Mononuclear cell (primary cell): Measurements from ENCODE around the gene QPRT. TPM values are rescaled to one million over a fixed set of nuclear protein-coding genes. Genes with fewer than 3 reads are reported as not detected.
"Not testable (repeated sequence)": the region's sequence is repeated elsewhere in the genome, so short reads cannot be mapped to it uniquely, and the experiment has no call there.

Experiments
- H3K27me3 ChIP-seq: 2 replicates; pipeline ENCODE4 v1.6.0; 2011; ENCODE audit warnings: low read length, control low read depth; ENCODE audit not compliant: insufficient read depth
- H3K4me1 ChIP-seq: 2 replicates; pipeline ENCODE4 v1.5.1; 2011; ENCODE audit warnings: mild to moderate bottlenecking, low read length, control low read depth; ENCODE audit not compliant: insufficient read depth
- H3K4me3 ChIP-seq: 2 replicates; pipeline ENCODE4 v1.5.1; 2011; ENCODE audit warnings: mild to moderate bottlenecking, low read length, moderate library complexity
- H3K9me3 ChIP-seq: 2 replicates; pipeline ENCODE4 v1.5.1; 2011; ENCODE audit warnings: low read depth, mild to moderate bottlenecking, control low read depth, low read length
- total RNA-seq: library from RNA; depleted of rRNA; stranded (reverse); fragments of >200 nt; gene quantifications from one replicate; pipeline ENCODE4 v1.2.3, GENCODE V29; 2012

The QPRT gene
- total RNA-seq, 1 donor: 0.21 TPM

DNA sequence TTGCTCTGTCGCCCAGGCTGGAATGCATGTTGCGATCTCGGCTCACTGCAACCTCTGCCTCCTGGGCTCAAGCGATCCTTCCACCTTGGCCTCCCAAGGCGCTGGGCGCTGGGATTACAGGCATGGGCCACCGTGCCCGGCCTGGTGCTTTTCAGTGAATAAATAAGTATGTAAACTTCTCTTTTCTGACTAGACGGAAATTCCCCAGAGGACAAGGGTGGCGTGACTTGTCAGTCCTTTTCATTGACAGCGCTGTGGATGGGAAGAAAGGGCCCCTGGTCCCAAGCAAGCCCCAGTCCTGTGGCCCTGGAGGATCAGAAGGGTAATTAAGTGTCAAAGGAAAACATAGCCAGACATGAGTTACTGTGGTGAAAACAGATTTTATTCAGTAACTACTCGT lies 25.5 kb upstream of the QPRT start:
- Histone ChIP-seq H3K27me3 (no peaks in the 10 kb centered on the region), H3K4me3 (no peak overlapping the region), H3K4me1 (peaks cover 39% of the 10 kb centered on the region), H3K9me3 (no peaks in the 10 kb centered on the region)

DNA sequence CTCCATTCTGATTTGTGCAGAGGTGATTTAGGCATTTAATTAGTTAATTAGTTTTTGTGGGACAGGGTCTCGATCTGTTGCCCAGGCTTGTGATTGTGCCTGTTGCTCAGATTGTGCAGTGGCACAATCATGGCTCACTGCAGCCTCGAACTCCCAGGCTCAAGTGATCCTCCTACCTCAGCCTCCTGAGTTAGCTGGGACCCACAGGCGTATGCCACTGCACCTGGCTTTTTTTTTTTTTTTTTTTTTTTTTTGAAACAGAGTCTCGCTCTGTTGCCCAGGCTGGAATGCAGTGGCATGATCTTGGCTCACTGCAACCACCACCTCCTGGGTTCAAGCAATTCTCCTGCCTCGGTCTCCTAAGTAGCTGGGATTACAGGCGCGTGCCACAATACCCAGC lies 25.1 kb upstream of the QPRT start:
- peaks cover 39% of the 10 kb centered on the region for H3K4me1 ChIP-seq
- not testable (repeated sequence) for H3K27me3 ChIP-seq, H3K4me3 ChIP-seq, H3K9me3 ChIP-seq

DNA sequence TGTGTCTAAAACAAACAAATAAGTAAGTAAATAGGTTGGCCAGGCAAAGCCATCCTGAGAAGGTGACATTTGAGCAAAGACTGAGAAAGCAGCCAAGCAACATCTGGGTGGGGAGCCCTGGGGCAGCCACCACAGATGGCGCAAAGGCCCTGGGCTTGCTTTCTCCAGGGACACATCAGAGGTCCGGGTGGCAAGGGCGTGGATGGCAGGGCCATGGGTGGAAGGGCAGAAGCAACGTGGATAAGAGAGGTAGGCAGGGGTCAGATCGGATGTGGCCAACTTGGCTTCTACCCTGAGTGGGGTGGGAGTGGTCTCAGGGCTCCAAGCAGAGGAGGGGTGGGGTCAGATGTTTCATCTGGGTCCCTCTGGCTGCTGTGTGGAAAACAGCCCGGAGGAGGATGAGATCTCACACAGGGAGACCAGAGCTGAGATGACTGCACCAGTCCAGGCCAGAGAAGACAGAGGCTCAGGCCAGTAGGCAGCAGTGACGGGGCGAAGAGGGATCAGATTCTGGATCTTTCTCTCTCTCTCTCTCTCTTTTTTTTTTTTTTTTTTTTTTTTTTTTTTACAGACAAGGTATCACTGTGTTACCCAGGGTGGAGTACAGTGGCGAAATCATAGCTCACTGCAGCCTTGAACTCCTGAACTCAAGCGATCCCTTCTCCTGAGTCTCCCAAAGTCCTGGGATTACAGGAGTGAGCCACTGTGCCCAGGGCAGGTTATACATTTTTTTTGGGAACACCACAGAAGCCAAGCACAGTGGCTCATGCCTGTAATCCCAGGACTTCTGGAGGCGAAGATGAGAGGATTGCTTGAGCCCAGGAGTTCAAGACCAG lies 22.1 kb upstream of the QPRT start:
- Histone ChIP-seq H3K4me1 (peaks cover 36% of the 10 kb centered on the region), H3K9me3 (no peaks in the 10 kb centered on the region), H3K27me3 (no peaks in the 10 kb centered on the region), H3K4me3 (no peak overlapping the region)

DNA sequence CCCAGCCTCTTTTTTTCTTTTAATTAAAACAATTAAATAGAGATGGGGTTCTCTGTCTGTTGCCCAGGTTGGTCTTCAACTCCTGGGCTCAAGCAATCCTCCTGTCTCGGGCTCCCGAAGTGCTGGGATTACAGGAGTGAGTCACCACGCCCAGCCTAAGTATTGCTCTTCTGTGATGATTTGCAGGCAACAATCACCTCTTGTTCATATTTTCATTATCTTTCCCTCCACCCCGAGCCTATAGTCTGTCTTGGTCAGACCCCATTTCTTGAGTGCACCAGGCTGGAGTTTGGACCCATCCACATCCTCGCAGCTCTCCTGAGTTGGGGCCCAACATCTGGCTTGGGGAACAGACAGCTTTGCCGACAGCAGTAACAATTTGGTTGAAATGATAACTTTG lies 20.3 kb upstream of the QPRT start:
- H3K9me3 ChIP-seq: no peaks in the 10 kb centered on the region
- peaks cover 42% of the 10 kb centered on the region for H3K4me1 ChIP-seq
- H3K27me3 ChIP-seq: no peaks in the 10 kb centered on the region

DNA sequence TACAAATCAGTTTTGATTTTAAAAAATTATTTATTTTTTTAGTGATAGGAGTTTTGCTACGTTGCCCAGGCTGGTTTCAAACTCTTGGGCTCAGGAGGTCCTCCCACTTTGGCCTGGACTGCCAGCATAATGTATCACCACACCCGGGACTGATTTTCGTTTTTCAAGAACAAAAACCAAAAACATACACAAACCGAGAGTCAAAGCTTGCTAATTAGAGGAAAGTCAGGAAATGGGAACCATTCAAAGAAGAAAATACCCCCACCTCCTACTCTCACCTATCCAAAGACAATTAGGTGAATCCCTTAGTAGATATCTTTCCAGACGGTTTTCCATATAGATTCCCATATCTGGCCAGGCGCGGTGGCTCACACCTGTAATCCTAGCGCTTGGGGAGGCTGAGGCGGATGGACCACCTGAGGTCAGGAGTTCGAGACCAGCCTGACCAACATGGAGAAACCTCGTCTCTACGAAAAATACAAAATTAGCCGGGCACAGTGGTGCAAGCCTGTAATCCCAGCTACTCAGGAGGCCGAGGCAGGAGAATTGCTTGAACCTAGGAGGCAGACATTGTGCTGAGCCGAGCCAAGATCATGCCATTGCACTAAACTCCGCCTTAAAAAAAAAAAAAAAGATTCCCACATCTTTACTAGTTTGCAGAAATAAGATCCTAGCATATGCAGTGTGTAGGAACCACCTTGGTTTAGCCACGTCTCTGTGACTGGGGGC lies 16.8 kb upstream of the QPRT start:
- H3K4me3 ChIP-seq: peak overlapping the region; percentile 79
- no peaks in the 10 kb centered on the region for H3K9me3 ChIP-seq
- peaks cover 59% of the 10 kb centered on the region for H3K4me1 ChIP-seq

More for the DNA sequence above, 20.3 kb upstream of the QPRT start:
- no peak overlapping the region for H3K4me3 ChIP-seq

DNA sequence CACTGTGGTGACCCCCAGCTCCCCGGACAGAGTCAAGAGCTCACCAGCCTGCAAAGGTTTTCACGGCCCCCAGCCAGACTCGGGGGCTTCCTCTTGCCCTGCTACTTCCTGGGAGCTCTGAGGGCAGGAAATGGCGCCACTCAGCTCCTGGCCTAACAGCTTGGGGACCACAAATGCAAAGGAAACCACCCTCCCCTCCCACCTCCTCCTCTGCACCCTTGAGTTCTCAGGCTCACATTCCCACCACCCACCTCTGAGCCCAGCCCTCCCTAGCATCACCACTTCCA lies 16.3 kb upstream of the QPRT start:
- Histone ChIP-seq H3K27me3 (no peaks in the 10 kb centered on the region), H3K4me3 (peak overlapping the region; percentile 79), H3K4me1 (peaks cover 64% of the 10 kb centered on the region), H3K9me3 (no peaks in the 10 kb centered on the region)

More for the DNA sequence above, 16.8 kb upstream of the QPRT start:
- no peaks in the 10 kb centered on the region for H3K27me3 ChIP-seq

DNA sequence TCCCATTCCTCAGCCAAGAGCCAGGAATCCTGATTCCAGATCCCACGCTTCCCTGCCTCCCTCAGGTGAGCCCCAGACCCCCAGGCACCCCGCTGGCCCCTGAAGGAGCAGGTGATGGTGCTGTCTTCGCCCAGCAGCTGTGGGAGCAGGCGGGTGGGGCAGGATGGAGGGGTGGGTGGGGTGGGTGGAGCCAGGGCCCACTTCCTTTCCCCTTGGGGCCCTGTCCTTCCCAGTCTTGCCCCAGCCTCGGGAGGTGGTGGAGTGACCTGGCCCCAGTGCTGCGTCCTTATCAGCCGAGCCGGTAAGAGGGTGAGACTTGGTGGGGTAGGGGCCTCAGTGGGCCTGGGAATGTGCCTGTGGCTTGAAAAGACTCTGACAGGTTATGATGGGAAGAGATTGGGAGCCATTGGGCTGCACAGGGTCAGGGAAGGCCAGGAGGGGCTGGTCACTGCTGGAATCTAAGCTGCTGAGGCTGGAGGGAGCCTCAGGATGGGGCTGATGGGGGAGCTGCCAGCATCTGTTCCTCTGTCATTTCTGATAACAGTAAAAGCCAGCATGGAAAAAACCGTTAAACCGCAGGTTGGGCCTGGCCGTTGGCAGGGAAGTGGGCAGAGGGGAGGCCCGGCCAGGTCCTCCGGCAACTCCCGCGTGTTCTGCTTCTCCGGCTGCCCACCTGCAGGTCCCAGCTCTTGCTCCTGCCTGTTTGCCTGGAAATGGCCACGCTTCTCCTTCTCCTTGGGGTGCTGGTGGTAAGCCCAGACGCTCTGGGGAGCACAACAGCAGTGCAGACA lies 15.8 kb upstream of the QPRT start, which contains the start of gene SPN:
Gene SPN (plus strand): TSS at position 232 of the 791 bp plus-strand sequence. CDS start 482 bp downstream, at position 714.
- Histone ChIP-seq H3K4me1 (peaks cover 70% of the 10 kb centered on the region), H3K27me3 (no peaks in the 10 kb centered on the region), H3K4me3 (peak within 1 kb of the TSS; percentile 79), H3K9me3 (no peaks in the 10 kb centered on the region)

DNA sequence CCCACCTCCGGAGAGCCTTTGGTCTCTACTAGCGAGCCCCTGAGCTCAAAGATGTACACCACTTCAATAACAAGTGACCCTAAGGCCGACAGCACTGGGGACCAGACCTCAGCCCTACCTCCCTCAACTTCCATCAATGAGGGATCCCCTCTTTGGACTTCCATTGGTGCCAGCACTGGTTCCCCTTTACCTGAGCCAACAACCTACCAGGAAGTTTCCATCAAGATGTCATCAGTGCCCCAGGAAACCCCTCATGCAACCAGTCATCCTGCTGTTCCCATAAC lies 15.2 kb upstream of the QPRT start:
- H3K4me1 ChIP-seq: peaks cover 75% of the 10 kb centered on the region

DNA sequence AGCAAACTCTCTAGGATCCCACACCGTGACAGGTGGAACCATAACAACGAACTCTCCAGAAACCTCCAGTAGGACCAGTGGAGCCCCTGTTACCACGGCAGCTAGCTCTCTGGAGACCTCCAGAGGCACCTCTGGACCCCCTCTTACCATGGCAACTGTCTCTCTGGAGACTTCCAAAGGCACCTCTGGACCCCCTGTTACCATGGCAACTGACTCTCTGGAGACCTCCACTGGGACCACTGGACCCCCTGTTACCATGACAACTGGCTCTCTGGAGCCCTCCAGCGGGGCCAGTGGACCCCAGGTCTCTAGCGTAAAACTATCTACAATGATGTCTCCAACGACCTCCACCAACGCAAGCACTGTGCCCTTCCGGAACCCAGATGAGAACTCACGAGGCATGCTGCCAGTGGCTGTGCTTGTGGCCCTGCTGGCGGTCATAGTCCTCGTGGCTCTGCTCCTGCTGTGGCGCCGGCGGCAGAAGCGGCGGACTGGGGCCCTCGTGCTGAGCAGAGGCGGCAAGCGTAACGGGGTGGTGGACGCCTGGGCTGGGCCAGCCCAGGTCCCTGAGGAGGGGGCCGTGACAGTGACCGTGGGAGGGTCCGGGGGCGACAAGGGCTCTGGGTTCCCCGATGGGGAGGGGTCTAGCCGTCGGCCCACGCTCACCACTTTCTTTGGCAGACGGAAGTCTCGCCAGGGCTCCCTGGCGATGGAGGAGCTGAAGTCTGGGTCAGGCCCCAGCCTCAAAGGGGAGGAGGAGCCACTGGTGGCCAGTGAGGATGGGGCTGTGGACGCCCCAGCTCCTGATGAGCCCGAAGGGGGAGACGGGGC lies 14.7 kb upstream of the QPRT start:
- no peaks in the 10 kb centered on the region for H3K9me3 ChIP-seq
- peaks cover 77% of the 10 kb centered on the region for H3K4me1 ChIP-seq
- no peaks in the 10 kb centered on the region for H3K27me3 ChIP-seq
- H3K4me3 ChIP-seq: peak overlapping the region; percentile 79

More for the DNA sequence above, 15.2 kb upstream of the QPRT start:
- no peaks in the 10 kb centered on the region for H3K9me3 ChIP-seq
- H3K27me3 ChIP-seq: no peaks in the 10 kb centered on the region
- H3K4me3 ChIP-seq: peak overlapping the region; percentile 79

DNA sequence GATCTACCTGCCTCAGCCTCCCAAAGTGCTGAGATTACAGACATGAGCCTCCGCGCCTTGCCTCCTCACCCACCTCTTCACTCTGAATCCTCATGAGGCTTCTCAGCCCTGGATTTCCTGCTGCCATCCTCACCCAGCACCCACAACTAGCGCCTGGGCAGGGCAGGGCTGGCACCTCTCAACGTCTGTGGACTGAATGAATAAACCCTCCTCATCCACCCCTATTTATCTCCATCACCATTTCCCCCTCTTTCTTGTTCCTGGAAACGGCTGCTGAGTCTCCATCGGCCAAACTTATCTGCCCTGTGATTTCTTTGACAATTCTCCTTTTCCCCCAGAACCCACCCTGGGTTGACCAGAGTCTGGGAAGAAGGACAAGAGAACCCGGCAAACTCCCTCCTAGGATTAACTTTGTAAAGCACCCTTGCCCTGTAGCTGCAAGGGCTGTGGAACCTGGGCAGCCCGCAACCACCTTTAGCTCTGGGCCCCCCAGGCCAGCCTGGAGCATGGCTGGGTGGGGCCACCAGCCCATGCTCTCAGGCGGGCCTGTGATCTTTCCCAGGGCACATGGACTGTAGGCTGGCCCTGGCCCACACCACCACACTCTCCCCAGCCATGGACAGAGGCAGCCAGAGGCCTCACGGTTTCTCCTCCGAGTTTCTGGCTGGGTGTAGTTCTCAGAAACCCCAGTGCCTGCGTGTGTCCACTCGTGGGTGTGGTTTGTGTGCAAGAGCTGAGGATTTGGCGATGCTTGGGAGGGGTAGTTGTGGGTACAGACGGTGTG lies 13.5 kb upstream of the QPRT start:
- H3K27me3 ChIP-seq: no peaks in the 10 kb centered on the region
- no peaks in the 10 kb centered on the region for H3K9me3 ChIP-seq
- peak overlapping the region; percentile 79 for H3K4me3 ChIP-seq
- H3K4me1 ChIP-seq: peaks cover 77% of the 10 kb centered on the region

DNA sequence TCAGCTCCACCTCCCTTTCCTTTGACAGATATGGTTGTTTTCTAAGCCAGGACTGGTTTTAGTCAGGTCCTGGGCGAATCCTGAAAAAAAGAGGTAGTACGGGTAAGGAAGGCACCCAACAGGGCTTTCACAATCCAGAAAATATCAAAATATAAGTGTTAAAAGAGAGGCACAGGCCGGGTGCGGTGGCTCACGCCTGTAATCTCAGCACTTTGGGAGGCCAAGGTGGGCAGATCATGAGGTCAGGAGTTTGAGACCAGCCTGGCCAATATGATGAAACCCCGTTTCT lies 11.7 kb upstream of the QPRT start:
- H3K27me3 ChIP-seq, H3K9me3 ChIP-seq: not testable (repeated sequence)
- Histone ChIP-seq H3K4me3 (peak overlapping the region; percentile 20), H3K4me1 (peaks cover 64% of the 10 kb centered on the region)

DNA sequence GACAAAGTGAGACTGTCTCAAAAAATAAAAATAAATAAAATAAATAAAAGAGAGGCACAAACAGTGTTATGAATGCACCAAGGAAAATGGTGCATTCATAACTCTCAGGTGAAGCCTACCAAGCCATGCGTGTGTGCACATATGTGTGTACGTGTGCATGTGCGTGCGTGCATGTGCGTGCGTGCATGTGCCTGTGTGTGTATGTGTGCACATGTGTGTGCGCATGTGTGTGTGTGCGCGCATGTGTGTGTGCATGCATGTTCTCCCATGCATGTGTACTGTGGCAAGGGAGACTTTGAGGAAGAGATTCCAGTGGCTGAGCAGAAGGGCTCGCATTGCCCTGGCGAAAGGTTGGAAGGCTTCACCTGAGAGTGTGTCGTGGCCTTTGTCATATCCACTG lies 11.2 kb upstream of the QPRT start:
- Histone ChIP-seq H3K9me3 (no peaks in the 10 kb centered on the region), H3K4me1 (peaks cover 59% of the 10 kb centered on the region)

DNA sequence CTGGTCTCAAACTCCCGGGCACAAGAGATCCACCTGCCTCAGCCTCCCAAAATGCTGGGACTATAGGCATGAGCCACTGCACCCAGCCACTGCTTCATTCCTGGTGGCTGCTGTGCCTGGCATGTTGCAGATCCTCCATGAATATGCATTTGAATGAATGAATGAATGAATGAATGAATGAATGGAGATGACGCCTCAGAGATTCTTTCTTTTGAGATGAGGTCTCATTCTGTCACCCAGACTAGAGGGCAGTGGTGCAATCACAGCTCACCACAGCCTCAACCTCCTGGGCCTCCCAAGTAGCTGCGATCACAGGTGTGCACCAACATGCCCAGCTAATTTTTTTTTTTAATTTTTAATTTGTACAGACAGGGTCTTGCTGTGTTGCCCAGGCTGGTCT lies 10.7 kb upstream of the QPRT start:
- Histone ChIP-seq H3K4me3 (no peak overlapping the region), H3K27me3 (no peaks in the 10 kb centered on the region), H3K9me3 (no peaks in the 10 kb centered on the region), H3K4me1 (peaks cover 56% of the 10 kb centered on the region)

More for the DNA sequence above, 11.2 kb upstream of the QPRT start:
- Histone ChIP-seq H3K27me3 (no peaks in the 10 kb centered on the region), H3K4me3 (no peak overlapping the region)

DNA sequence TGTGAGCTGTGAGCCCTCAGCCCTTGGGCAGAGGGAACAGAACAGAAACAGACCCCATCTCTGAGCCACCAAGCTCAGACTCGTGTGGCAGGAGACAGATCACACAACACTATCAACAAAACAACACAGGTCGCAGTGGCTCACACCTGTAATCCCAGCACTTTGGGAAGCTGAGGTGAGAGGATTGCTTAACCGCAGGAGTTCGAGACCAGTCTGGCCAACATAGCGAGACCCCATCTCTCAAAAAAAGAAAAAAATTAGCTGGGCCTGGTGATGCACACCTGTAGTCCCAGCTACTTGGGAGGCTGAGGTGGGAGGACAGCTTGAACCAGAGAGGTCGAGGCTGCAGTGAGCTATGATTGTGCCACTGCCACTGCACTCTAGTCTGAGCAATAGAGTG lies 5.5 kb upstream of the QPRT start:
- Histone ChIP-seq H3K4me3 (no peak overlapping the region), H3K9me3 (no peaks in the 10 kb centered on the region), H3K27me3 (no peaks in the 10 kb centered on the region), H3K4me1 (peaks cover 32% of the 10 kb centered on the region)
